WERI-Rb-1 (cell line): ENCODE results near the gene MTCL1.
A peak's percentile ranks its signal among the peaks of the same experiment; 100 is the strongest.

Experiments used
- DNase-seq: peaks from one replicate; pipeline ENCODE4 v3.0.0-alpha.2; 2020
- H3K27ac ChIP-seq: fragments of 250-450 bp; sonication (Bioruptor Pico); 2 replicates; pipeline ENCODE4 v1.5.1; 2020; ENCODE audit warnings: mild to moderate bottlenecking, moderate library complexity
- H3K27me3 ChIP-seq: fragments of 250-450 bp; sonication (Bioruptor Pico); 2 replicates; pipeline ENCODE4 v1.5.1; 2021; ENCODE audit warnings: mild to moderate bottlenecking, low read depth, moderate library complexity; ENCODE audit not compliant: insufficient read depth, severe bottlenecking
- H3K36me3 ChIP-seq: fragments of 250-450 bp; sonication (Bioruptor Pico); 2 replicates; pipeline ENCODE4 v1.5.1; 2020; ENCODE audit warnings: mild to moderate bottlenecking, moderate library complexity
- H3K4me3 ChIP-seq: 2 replicates; pipeline ENCODE4 v1.5.1; 2011; ENCODE audit warnings: low read depth, mild to moderate bottlenecking, control low read depth, low read length
- H3K9me3 ChIP-seq: fragments of 250-450 bp; sonication (Bioruptor Pico); 2 replicates; pipeline ENCODE4 v1.5.1; 2021; ENCODE audit warnings: mild to moderate bottlenecking, moderate library complexity; ENCODE audit not compliant: severe bottlenecking
- TF ChIP-seq, protein P1 (sequence below): IDR thresholded peaks from 2 replicates; pipeline ENCODE4 v1.5.1; 2011; ENCODE audit warnings: low read depth, mild to moderate bottlenecking, control low read depth, inconsistent platforms, low read length

MTCL1 gene

DNA sequence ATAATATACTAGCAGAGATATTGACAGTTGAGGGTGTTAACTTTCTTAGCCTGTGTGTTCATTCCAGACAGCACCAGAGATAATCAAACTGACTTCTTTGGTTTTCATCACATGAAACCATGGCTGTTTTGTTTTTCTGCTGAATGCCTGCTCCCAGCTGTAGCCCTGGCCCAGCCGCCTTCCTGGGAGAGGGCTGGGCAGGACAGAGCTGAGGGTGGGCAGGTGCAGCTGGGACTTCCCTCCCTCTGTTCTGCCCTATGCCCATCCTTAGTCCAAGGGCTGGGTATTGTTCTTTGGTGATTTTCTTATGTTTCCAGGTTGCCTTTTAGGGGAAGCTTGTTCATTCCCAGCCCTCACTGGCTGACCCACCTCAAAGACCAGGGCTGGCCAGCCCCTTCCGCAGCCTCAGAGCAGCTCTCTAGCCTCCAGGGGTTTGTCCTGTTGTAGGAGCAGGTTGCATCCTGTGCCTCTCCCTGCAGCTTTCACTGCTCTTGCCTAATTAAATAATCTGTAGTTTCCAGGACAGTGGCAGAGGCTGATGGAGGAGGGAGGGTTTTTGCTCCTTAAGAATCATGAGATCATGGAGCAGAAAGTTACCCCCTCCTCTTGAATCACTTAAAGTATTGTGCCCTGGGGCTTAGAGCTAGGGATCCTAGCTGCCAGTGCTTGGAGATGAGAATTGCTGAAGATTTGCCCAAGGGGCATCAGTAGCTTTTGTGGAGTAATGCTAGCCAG is 61.4 kb downstream of the MTCL1 start:
- no peak overlapping the region for H3K4me3 ChIP-seq
- TF ChIP-seq, protein P1, sequence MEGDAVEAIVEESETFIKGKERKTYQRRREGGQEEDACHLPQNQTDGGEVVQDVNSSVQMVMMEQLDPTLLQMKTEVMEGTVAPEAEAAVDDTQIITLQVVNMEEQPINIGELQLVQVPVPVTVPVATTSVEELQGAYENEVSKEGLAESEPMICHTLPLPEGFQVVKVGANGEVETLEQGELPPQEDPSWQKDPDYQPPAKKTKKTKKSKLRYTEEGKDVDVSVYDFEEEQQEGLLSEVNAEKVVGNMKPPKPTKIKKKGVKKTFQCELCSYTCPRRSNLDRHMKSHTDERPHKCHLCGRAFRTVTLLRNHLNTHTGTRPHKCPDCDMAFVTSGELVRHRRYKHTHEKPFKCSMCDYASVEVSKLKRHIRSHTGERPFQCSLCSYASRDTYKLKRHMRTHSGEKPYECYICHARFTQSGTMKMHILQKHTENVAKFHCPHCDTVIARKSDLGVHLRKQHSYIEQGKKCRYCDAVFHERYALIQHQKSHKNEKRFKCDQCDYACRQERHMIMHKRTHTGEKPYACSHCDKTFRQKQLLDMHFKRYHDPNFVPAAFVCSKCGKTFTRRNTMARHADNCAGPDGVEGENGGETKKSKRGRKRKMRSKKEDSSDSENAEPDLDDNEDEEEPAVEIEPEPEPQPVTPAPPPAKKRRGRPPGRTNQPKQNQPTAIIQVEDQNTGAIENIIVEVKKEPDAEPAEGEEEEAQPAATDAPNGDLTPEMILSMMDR, result no peak
- no peaks in the 10 kb centered on the region for H3K27me3 ChIP-seq
- H3K9me3 ChIP-seq, result no peaks in the 10 kb centered on the region
- H3K36me3 ChIP-seq, result no peaks in the 10 kb centered on the region; the same call in none of the 2 replicates
- no peak overlapping the region for H3K27ac ChIP-seq
- DNase-seq, result peak; percentile 55

GRCh38 chr18:8767340-8767739 is 62.0 kb downstream of the MTCL1 start:
- TF ChIP-seq, protein P1, result no peak
- H3K4me3 ChIP-seq, result no peak overlapping the region
- no peaks in the 10 kb centered on the region; the same call in none of the 2 replicates for H3K36me3 ChIP-seq
- no peaks in the 10 kb centered on the region for H3K9me3 ChIP-seq
- peak; percentile 79 for DNase-seq
- no peaks in the 10 kb centered on the region for H3K27me3 ChIP-seq
- no peak overlapping the region for H3K27ac ChIP-seq

DNA sequence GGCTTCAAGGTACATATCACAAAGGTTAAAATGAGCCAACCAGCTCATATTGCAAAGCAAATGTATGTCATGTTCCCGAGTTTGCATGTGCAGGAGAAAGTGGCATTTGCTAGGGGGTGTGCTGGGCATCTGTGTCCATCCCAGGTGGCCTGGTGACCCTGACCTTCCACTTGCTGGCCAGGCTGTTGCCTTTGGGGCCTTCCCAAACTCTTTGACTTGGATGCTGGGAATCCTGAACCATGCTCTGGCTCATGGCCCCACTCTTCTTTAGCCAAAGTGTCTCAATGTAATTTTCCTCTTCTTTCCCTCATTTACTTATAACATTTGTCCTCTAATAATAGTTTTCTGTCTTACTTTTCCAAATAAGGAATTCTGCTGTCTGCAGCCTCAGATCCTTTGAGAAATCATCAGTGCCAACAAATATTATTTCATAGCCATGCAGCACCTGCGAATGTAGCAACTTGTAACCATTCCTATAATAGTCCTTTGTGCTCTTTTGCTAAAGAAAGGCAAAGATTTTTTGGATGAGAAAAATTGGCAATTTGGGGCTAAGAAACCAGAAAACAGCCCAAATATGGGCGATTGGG is 64.2 kb downstream of the MTCL1 start:
- H3K4me3 ChIP-seq, result no peak overlapping the region
- no peaks in the 10 kb centered on the region for H3K9me3 ChIP-seq
- no peak for DNase-seq
- no peaks in the 10 kb centered on the region for H3K36me3 ChIP-seq
- TF ChIP-seq, protein P1, result no peak
- no peak overlapping the region for H3K27ac ChIP-seq
- H3K27me3 ChIP-seq, result no peaks in the 10 kb centered on the region

- TF ChIP-seq, protein P1, result no peak
These were observed 65.3 kb downstream of the MTCL1 start for GRCh38 chr18:8770657-8771056.

DNA sequence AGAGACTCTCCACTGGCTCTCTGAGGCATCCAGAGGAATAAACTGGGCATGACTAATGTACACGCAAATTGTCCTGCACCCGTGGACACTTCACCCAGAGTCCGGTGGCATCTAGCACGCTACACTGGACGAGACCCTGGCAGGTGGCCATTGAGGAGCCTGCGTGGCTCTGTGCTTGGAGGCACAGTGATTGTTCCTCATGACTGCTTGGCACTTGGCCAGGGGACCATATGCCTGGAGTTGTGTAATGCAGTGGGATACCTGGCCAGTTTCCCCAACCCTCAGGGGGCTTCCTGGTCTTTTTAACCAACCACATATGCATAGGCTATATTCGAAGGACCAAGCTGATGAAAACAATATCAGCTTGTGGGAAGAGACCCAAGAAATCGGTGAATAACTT is 66.6 kb downstream of the MTCL1 start:
- no peaks in the 10 kb centered on the region for H3K9me3 ChIP-seq
- DNase-seq, result no peak
- no peak overlapping the region for H3K27ac ChIP-seq
- H3K4me3 ChIP-seq, result no peak overlapping the region
- H3K27me3 ChIP-seq, result no peaks in the 10 kb centered on the region
- TF ChIP-seq, protein P1, result no peak
- H3K36me3 ChIP-seq, result no peaks in the 10 kb centered on the region

More at GRCh38 chr18:8770657-8771056, 65.3 kb downstream of the MTCL1 start:
- Histone ChIP-seq H3K27ac (no peak overlapping the region), H3K9me3 (no peaks in the 10 kb centered on the region), H3K36me3 (no peaks in the 10 kb centered on the region), H3K4me3 (no peak overlapping the region), H3K27me3 (no peaks in the 10 kb centered on the region)
- DNase-seq, result no peak
